CD4-positive, alpha-beta T cell treated with Interleukin-21 for 1 hour (primary cell): ENCODE data around the gene PHTF2.
"Not testable (repeated sequence)": the region's sequence is repeated elsewhere in the genome, so short reads cannot be mapped to it uniquely, and the experiment has no call there.

Experiments
- DNase-seq: peaks from one replicate; pipeline ENCODE4 v3.0.0-alpha.2; 2020

Gene PHTF2

GRCh38 chr7:77831953-77832352, 33.4 kb downstream of the PHTF2 start:
- DNase-seq, result no peak

GRCh38 chr7:77833136-77833535, 34.6 kb downstream of the PHTF2 start:
- no peak for DNase-seq

- not testable (repeated sequence) for DNase-seq
Measured at GRCh38 chr7:77836425-77836824, 37.9 kb downstream of the PHTF2 start.

GRCh38 chr7:77837275-77837674, 38.7 kb downstream of the PHTF2 start:
- no peak for DNase-seq

- no peak for DNase-seq
Measured at GRCh38 chr7:77837966-77838365, 39.4 kb downstream of the PHTF2 start.

GRCh38 chr7:77838929-77839491, 40.4 kb downstream of the PHTF2 start:
- no peak for DNase-seq

GRCh38 chr7:77839919-77840318, 41.3 kb downstream of the PHTF2 start:
- DNase-seq, result no peak

GRCh38 chr7:77843194-77843593, 44.6 kb downstream of the PHTF2 start:
- DNase-seq, result no peak

- DNase-seq, result no peak
Measured at GRCh38 chr7:77846317-77847092, 47.9 kb downstream of the PHTF2 start.

- DNase-seq, result no peak
Measured at GRCh38 chr7:77855371-77856083, 57.0 kb downstream of the PHTF2 start.

GRCh38 chr7:77858278-77858677, 59.7 kb downstream of the PHTF2 start:
- DNase-seq, result no peak

GRCh38 chr7:77859343-77859742, 60.8 kb downstream of the PHTF2 start:
- no peak for DNase-seq

GRCh38 chr7:77862691-77863090, 64.1 kb downstream of the PHTF2 start:
- no peak for DNase-seq

- DNase-seq, result no peak
Measured at GRCh38 chr7:77863860-77864259, 65.3 kb downstream of the PHTF2 start.

GRCh38 chr7:77866370-77866769, 67.8 kb downstream of the PHTF2 start:
- DNase-seq, result no peak

GRCh38 chr7:77866786-77867536, 68.4 kb downstream of the PHTF2 start:
- DNase-seq, result no peak

GRCh38 chr7:77867537-77867865, 68.9 kb downstream of the PHTF2 start:
- DNase-seq, result no peak

- DNase-seq, result not testable (repeated sequence)
Measured at GRCh38 chr7:77872256-77872655, 73.7 kb downstream of the PHTF2 start.

GRCh38 chr7:77873416-77874327, 75.1 kb downstream of the PHTF2 start:
- not testable (repeated sequence) for DNase-seq

- no peak for DNase-seq
Measured at GRCh38 chr7:77877791-77878190, 79.2 kb downstream of the PHTF2 start.

- no peak for DNase-seq
Measured at GRCh38 chr7:77878500-77878899, 79.9 kb downstream of the PHTF2 start.

- DNase-seq, result no peak
Measured at GRCh38 chr7:77879272-77879671, 80.7 kb downstream of the PHTF2 start.
